Panc1 (cell line): ENCODE measurements around the gene PDLIM3.

Source experiments
- POLR2AphosphoS5 ChIP-seq: IDR thresholded peaks from 2 replicates; pipeline ENCODE4 v1.6.1; 2012; ENCODE audit warnings: mild to moderate bottlenecking, low read depth, low read length, moderate library complexity
- SIN3A ChIP-seq: IDR thresholded peaks from 2 replicates; pipeline ENCODE4 v1.6.1; 2012; ENCODE audit warnings: low read depth, mild to moderate bottlenecking, low read length, moderate library complexity, borderline replicate concordance; ENCODE audit not compliant: insufficient read depth
- TF ChIP-seq, protein P1 (sequence below): fragments of 450-650 bp; IDR thresholded peaks from 2 replicates; pipeline ENCODE4 v1.5.1; 2017; ENCODE audit warnings: mild to moderate bottlenecking
- TF ChIP-seq, protein P2 (sequence below), 2 experiments: IDR thresholded peaks; 2 replicates each; pipeline ENCODE4 v1.6.1; 2011 to 2012; ENCODE audit warnings: low read depth in 2 of 2, control low read depth in 1 of 2, low read length in 1 of 2, mild to moderate bottlenecking in 1 of 2, moderate library complexity in 1 of 2; ENCODE audit not compliant: insufficient read depth in 1 of 2

GRCh38 chr4:185518494-185518893 is 16.8 kb downstream of the PDLIM3 start:
- TF ChIP-seq, protein P1, sequence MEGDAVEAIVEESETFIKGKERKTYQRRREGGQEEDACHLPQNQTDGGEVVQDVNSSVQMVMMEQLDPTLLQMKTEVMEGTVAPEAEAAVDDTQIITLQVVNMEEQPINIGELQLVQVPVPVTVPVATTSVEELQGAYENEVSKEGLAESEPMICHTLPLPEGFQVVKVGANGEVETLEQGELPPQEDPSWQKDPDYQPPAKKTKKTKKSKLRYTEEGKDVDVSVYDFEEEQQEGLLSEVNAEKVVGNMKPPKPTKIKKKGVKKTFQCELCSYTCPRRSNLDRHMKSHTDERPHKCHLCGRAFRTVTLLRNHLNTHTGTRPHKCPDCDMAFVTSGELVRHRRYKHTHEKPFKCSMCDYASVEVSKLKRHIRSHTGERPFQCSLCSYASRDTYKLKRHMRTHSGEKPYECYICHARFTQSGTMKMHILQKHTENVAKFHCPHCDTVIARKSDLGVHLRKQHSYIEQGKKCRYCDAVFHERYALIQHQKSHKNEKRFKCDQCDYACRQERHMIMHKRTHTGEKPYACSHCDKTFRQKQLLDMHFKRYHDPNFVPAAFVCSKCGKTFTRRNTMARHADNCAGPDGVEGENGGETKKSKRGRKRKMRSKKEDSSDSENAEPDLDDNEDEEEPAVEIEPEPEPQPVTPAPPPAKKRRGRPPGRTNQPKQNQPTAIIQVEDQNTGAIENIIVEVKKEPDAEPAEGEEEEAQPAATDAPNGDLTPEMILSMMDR: no peak
- TF ChIP-seq POLR2AphosphoS5 (no peak), SIN3A (no peak)
- TF ChIP-seq, protein P2, sequence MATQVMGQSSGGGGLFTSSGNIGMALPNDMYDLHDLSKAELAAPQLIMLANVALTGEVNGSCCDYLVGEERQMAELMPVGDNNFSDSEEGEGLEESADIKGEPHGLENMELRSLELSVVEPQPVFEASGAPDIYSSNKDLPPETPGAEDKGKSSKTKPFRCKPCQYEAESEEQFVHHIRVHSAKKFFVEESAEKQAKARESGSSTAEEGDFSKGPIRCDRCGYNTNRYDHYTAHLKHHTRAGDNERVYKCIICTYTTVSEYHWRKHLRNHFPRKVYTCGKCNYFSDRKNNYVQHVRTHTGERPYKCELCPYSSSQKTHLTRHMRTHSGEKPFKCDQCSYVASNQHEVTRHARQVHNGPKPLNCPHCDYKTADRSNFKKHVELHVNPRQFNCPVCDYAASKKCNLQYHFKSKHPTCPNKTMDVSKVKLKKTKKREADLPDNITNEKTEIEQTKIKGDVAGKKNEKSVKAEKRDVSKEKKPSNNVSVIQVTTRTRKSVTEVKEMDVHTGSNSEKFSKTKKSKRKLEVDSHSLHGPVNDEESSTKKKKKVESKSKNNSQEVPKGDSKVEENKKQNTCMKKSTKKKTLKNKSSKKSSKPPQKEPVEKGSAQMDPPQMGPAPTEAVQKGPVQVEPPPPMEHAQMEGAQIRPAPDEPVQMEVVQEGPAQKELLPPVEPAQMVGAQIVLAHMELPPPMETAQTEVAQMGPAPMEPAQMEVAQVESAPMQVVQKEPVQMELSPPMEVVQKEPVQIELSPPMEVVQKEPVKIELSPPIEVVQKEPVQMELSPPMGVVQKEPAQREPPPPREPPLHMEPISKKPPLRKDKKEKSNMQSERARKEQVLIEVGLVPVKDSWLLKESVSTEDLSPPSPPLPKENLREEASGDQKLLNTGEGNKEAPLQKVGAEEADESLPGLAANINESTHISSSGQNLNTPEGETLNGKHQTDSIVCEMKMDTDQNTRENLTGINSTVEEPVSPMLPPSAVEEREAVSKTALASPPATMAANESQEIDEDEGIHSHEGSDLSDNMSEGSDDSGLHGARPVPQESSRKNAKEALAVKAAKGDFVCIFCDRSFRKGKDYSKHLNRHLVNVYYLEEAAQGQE (IDR thresholded peaks at IDR 0.05; ENCODE audit: insufficient read depth in 1 of 2, low read depth in 2 of 2, low read length in 1 of 2): no peak
